H1 (cell line): ENCODE measurements around the gene RAB11FIP3. TPM values are rescaled to one million over a fixed set of nuclear protein-coding genes. Genes with fewer than 3 reads are reported as not detected.

Source experiments
- BRCA1 ChIP-seq: IDR thresholded peaks from 2 replicates; pipeline ENCODE4 v1.6.1; 2012; ENCODE audit warnings: low read depth, low read length, improper control_type of control experiment
- CBX5 ChIP-seq: fragments of 300-800, 300-1000 bp; sonication (generic); IDR thresholded peaks from 2 replicates; pipeline ENCODE4 v1.7.1; 2016; ENCODE audit warnings: antibody characterized with exemption, low read length, low read depth
- CHD1 ChIP-seq: IDR thresholded peaks from 2 replicates; pipeline ENCODE4 v1.6.1; 2012; ENCODE audit warnings: low read depth, low read length, improper control_type of control experiment
- EGR1 ChIP-seq: IDR thresholded peaks from 2 replicates; pipeline ENCODE4 v1.6.1; 2011; ENCODE audit warnings: low read depth, low read length, borderline replicate concordance
- EP300 ChIP-seq, 2 experiments: IDR thresholded peaks; 1 replicate in 1 of 2; 2 replicates in 1 of 2; pipeline ENCODE4 v1.6.1; 2011 to 2012; ENCODE audit warnings: low read depth in 2 of 2, low read length in 2 of 2, mild to moderate bottlenecking in 2 of 2, borderline replicate concordance in 1 of 2, inconsistent platforms in 1 of 2, moderate library complexity in 1 of 2
- KDM5A ChIP-seq: fragments of 200-600 bp; IDR thresholded peaks from 2 replicates; pipeline ENCODE4 v1.7.1; 2012; ENCODE audit warnings: mild to moderate bottlenecking, low read length, inconsistent platforms, mixed read lengths
- POLR2A ChIP-seq, 2 experiments: IDR thresholded peaks; 1 replicate in 1 of 2; 2 replicates in 1 of 2; pipeline ENCODE4 v1.6.1; 2011; ENCODE audit warnings: low read depth in 2 of 2, low read length in 2 of 2, mild to moderate bottlenecking in 2 of 2; ENCODE audit errors: control extremely low read depth in 1 of 2
- RAD21 ChIP-seq, 2 experiments: IDR thresholded peaks in 1 of 2; conservative IDR thresholded peaks in 1 of 2; 2 replicates each; pipeline ENCODE4 v1.6.1; 2011; ENCODE audit warnings: low read depth in 2 of 2, low read length in 2 of 2, improper control_type of control experiment in 1 of 2, inconsistent platforms in 1 of 2, mild to moderate bottlenecking in 1 of 2, moderate library complexity in 1 of 2
- TAF7 ChIP-seq: optimal IDR thresholded peaks from 2 replicates; pipeline ENCODE3; 2011; ENCODE audit warnings: low read depth, mild to moderate bottlenecking, inconsistent platforms, low read length, moderate library complexity, borderline replicate concordance
- TCF12 ChIP-seq: IDR thresholded peaks from 2 replicates; pipeline ENCODE4 v1.6.1; 2011; ENCODE audit warnings: low read depth, mild to moderate bottlenecking, low read length
- polyA plus RNA-seq, 7 experiments: library from polyadenylated mRNA; depleted of rRNA in 3 of 7; stranded (reverse) in 5 of 7; unstranded in 2 of 7; fragments of >200 nt in 5 of 7; fragments of 200-250 nt in 2 of 7; gene quantifications; 1 replicate in 5 of 7; 2 replicates in 1 of 7; 4 replicates in 1 of 7; pipeline versions ENCODE4 v1.2.1 to v1.2.3, GENCODE V29; 2011 to 2013; ENCODE audit warnings: missing spikeins in 2 of 7, mixed read lengths in 2 of 7
- total RNA-seq: library from RNA; stranded (reverse); fragmentation: NEBNext Ultra II Directional; extraction: Animal tissue kit (Norgen Biotek cat#: 25700); gene quantifications from 2 replicates; pipeline ENCODE4 v1.2.1, GENCODE V29; 2021

RAB11FIP3 gene
- total and polyA plus RNA-seq, 2 of the 8 experiments (the other 6 are each of a cell fraction or from before 2014, with no cell fraction given), result 9.3 to 35.2 TPM

DNA sequence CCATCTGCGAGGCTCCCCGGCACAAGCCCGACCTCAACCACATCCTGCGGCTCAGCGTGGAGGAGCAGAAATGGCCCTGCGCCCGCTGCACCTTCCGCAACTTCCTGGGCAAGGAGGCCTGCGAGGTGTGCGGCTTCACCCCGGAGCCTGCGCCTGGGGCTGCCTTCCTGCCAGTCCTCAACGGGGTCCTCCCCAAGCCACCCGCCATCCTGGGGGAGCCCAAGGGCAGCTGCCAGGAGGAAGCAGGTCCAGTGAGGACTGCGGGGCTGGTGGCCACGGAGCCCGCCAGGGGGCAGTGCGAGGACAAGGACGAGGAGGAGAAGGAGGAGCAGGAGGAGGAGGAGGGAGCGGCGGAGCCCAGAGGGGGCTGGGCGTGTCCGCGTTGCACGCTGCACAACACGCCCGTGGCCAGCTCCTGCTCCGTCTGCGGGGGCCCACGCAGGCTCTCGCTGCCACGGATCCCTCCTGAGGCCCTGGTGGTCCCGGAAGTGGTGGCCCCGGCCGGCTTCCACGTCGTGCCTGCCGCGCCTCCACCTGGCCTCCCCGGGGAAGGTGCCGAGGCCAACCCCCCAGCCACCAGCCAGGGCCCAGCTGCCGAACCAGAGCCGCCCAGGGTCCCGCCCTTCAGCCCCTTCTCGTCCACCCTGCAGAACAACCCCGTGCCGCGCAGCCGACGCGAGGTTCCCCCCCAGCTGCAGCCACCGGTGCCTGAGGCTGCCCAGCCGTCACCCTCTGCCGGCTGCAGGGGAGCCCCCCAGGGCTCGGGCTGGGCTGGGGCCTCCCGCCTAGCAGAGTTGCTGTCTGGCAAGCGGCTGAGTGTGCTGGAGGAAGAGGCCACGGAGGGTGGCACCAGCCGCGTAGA lies 121.7 kb downstream of the RAB11FIP3 start (continued):
- TF ChIP-seq RAD21 (IDR thresholded peaks at IDR 0.05 in 1 of 2, conservative IDR thresholded peaks at IDR 0.05 in 1 of 2; ENCODE audit: low read depth in 2 of 2, low read length in 2 of 2) (peak; percentile 42 to 49), CHD1 (no peak), POLR2A (IDR thresholded peaks at IDR 0.05; ENCODE audit: control extremely low read depth in 1 of 2, low read depth in 2 of 2, low read length in 2 of 2) (no peak), EP300 (IDR thresholded peaks at IDR 0.05; ENCODE audit: borderline replicate concordance in 1 of 2, low read depth in 2 of 2, low read length in 2 of 2) (no peak), BRCA1 (no peak), TCF12 (no peak), TAF7 (no peak), CBX5 (no peak), KDM5A (no peak), EGR1 (peak; percentile 62; the same call in 1 of the 2 replicates)
